Cardiac fibroblast (primary cell): ENCODE measurements around the gene PAX5.

Source experiments
- DNase-seq, 2 donors: peaks; one replicate each; pipeline versions ENCODE4 v3.0.0 to v3.0.0-alpha.2; 2010; ENCODE audit warnings: low read depth in 2 of 2
- H3K4me3 ChIP-seq, 2 donors: replicated peaks in 1 of 2; 1 replicate in 1 of 2; 2 replicates in 1 of 2; pipeline ENCODE4 v1.5.1; 2011; ENCODE audit warnings: low read depth in 2 of 2, low read length in 2 of 2, mild to moderate bottlenecking in 2 of 2, moderate library complexity in 1 of 2
- TF ChIP-seq, protein P1 (sequence below): IDR thresholded peaks from one replicate; pipeline ENCODE4 v1.5.1; 2011; ENCODE audit warnings: low read depth, mild to moderate bottlenecking, low read length, inconsistent platforms

Gene PAX5

GRCh38 chr9:37027582-37028419, 6.3 kb downstream of the PAX5 start:
- no peak overlapping the region for H3K4me3 ChIP-seq
- DNase-seq = peak; percentile 86 to 94
- TF ChIP-seq, protein P1, sequence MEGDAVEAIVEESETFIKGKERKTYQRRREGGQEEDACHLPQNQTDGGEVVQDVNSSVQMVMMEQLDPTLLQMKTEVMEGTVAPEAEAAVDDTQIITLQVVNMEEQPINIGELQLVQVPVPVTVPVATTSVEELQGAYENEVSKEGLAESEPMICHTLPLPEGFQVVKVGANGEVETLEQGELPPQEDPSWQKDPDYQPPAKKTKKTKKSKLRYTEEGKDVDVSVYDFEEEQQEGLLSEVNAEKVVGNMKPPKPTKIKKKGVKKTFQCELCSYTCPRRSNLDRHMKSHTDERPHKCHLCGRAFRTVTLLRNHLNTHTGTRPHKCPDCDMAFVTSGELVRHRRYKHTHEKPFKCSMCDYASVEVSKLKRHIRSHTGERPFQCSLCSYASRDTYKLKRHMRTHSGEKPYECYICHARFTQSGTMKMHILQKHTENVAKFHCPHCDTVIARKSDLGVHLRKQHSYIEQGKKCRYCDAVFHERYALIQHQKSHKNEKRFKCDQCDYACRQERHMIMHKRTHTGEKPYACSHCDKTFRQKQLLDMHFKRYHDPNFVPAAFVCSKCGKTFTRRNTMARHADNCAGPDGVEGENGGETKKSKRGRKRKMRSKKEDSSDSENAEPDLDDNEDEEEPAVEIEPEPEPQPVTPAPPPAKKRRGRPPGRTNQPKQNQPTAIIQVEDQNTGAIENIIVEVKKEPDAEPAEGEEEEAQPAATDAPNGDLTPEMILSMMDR = no peak

DNA sequence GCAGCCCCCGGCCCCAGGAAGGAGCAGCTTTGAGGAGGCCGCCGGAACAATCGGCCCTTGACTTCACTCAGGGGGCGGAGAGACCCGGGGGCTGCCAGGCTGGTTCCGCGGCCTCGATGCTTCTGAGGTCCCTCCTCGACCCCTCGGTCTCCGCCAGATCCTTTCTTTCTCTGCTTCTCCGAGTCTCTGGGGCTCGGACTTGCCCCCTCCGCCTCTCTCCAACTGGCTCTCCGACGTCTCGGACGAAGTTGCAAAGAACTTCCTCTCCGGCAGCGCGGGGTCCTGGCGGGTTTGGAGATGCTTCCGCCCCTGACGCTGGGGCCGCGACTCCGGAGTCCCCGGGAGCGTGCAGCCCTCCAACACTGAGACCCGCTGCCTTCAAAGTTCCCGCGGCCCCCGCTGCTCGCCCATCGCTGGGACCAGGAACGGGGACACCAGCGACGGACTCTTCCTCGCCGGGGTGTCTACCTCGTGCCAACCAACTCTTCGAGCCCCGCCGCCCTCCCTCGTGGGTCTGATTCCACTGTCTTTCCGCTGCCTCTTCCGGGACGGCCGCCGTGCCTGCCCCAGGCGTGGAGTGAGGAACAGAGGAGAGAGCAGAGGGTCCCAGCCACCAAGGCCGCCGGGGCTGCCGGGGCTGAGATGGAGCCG, 7.0 kb downstream of the PAX5 start:
- no peak overlapping the region for H3K4me3 ChIP-seq
- no peak for DNase-seq

DNA sequence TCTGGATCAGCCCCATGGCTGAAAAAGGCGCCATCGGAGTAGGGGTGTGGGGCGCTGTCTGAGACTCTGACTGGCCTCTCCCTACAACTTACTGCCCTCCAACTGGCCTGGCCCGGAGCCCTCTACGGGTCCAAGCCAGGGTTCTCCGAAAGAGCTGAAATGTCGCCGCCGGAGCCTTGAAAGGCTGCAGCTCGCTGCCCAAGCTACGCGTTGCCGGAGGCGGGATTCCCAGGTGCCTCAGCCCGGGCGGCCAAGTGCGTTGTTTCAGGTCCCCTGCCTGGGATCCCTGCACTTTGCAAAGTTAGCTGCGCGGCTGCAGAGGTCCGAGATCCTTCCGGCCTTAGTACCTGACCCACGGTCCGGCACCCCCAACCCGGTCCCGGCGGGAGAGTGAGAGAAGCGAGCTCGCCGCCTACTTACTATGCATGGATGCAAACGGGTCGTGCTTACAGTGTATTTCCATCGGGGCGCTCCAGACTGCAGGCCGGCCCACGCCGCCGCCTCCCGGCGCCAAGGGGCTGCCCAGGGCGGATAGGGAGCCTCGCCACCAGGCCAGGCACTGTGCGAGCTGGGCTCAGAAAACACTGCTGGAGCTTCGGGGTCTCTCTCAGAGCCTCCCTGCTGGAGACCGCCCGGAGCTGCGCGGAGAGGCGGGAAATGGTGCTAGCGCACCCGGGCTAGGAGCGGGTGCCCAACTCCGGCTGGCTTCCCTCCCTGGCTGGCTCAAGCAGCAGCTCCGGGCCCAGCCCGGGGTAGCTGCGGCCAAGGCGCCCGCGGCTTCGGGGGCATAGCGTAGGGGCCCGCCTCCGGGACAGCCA, 7.7 kb downstream of the PAX5 start:
- no peak overlapping the region for H3K4me3 ChIP-seq
- TF ChIP-seq, protein P1 = no peak
- no peak for DNase-seq

More for the DNA sequence above, 7.0 kb downstream of the PAX5 start:
- TF ChIP-seq, protein P1 = no peak

- DNase-seq = no peak
- no peak overlapping the region for H3K4me3 ChIP-seq
- TF ChIP-seq, protein P1 = no peak
Measured at GRCh38 chr9:37025823-37026112, 8.3 kb downstream of the PAX5 start.

- TF ChIP-seq, protein P1 = no peak
- no peak overlapping the region for H3K4me3 ChIP-seq
- DNase-seq = no peak
Measured at GRCh38 chr9:37025071-37025822, 8.8 kb downstream of the PAX5 start.

- TF ChIP-seq, protein P1 = no peak
- no peak overlapping the region for H3K4me3 ChIP-seq
- no peak for DNase-seq
Measured at GRCh38 chr9:37017546-37017945, 16.5 kb downstream of the PAX5 start.
